NCI-H2227 (cell line): Measurements from ENCODE around the gene CHRNB1.

Source experiments
- DNase-seq: peaks from one replicate; lab custom pipeline; 2025; ENCODE audit not compliant: unreplicated experiment; lab: John Stamatoyannopoulos, UW

CHRNB1 gene

DNA sequence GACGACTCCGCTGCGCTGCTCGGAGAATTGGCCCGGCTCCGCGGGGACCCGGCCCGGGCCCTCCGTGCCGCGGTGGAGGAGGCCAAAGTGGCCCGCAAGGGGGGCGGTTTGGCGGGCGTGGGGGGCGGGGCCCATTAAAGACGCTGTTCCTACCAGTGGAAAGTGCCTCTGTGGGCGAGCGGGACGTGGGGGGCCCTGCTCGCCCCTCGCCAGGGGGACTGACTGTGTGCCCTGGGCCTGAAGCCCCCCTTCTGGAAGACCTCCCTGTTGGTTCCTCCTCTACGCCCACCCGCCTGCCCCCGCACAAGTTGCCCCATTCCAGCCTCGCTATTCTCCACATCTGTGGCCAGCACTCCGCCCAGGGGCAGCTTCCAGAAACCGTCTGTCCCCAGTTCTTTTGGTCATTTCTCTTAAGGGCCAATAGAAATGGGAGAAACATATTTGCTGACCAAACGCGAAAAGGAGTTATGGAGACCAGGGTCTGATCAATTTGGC lies 7.4 kb upstream of the CHRNB1 start:
- peak; percentile 44 for DNase-seq

GRCh38 chr17:7437950-7438614 lies 6.8 kb upstream of the CHRNB1 start:
- peak; percentile 72 for DNase-seq

- DNase-seq = no peak
Measured at GRCh38 chr17:7438656-7439460, 6.0 kb upstream of the CHRNB1 start.

DNA sequence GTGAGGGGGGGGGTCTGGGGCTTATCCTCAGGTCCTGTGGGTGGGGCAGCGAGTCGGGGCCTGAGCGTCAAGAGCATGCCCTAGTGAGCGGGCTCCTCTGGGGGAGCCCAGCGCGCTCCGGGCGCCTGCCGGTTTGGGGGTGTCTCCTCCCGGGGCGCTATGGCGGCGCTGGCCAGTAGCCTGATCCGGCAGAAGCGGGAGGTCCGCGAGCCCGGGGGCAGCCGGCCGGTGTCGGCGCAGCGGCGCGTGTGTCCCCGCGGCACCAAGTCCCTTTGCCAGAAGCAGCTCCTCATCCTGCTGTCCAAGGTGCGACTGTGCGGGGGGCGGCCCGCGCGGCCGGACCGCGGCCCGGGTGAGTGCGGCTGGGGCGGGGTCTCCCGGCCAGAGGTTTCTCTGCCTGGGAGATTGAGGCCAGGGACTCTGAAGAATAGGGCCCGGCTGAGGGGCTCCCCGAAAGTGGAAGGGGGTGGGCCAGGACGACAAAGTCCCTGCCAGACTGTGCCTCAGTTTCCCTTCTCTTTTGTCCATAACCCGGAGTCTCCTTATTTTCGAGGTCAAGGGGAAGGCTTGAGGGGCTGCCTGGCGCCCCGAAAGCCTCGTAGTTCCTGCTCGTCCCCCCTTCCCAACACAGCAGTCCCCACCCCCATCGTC lies 5.3 kb upstream of the CHRNB1 start, which contains the start of gene FGF11:
Gene FGF11 (plus strand): TSS at position 51 of the 651 bp plus-strand sequence. CDS start 109 bp downstream, at position 160.
- DNase-seq = no peak

GRCh38 chr17:7440113-7440833 lies 4.6 kb upstream of the CHRNB1 start:
- DNase-seq = peak; percentile 70

GRCh38 chr17:7440834-7441195 lies 4.0 kb upstream of the CHRNB1 start:
- peak; percentile 65 for DNase-seq

DNA sequence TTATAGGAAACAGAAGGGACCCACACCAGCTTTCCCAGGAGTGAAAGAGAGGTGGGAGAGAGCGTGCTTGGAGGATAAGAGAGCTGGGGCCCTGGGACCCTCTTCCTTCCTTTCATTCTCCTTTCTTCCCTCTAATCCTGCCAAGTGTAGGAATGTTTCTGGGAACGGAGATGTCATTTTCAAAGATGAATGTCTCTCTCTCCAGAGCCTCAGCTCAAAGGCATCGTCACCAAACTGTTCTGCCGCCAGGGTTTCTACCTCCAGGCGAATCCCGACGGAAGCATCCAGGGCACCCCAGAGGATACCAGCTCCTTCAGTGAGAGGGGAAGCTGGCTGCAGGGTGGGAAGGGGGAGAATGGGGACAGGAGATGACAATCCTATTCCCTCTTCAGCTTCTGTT lies 3.6 kb upstream of the CHRNB1 start:
- DNase-seq = no peak

- DNase-seq = no peak
Measured at GRCh38 chr17:7442142-7442541, 2.7 kb upstream of the CHRNB1 start.

DNA sequence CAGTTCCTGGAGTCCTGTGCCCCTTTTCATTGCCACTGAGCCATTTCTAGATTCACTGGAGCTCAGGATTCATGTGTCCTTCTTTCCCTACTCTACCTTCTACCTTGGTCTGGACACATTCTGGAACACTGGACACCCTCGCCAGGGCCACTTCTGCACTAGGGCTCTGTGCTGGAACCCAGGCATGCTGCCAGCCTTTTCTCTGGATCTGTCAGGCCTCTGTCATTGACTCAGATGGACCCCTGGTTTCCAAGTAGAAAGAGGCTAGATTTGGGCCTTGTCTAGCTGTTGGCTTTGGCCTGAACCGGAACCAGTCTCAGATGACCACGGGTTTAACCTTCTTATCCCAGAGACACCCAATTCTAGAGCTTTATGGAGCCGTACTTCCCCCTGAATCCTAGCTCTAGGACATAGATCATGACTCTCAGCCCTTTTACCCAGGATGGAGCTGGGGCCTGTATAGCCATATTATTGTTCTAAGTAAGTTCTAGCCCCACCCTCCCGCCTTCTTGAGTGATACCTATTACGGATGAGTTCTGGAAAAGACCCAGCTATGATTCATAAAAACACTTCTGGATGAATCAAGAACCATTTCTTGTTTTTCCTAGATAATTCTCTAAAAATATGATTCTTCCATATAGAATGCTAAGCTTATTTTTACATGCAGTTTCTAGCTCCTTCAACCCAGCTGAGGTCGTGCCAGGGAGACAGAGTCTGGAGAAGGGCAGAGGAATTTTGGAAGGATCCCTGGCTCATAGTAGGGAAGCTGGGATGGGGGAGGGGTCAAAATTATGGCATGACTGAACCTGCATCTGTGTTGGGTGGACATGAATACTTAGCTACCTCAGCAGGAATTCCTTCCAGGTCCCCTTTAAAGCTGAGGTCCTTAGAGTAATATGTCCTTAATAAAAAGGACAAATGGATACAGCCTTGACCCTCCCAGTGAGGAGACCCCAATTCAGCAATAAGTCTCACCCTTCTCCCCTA lies 1.1 kb upstream of the CHRNB1 start:
- DNase-seq = no peak

- peak; percentile 64 for DNase-seq
Measured at GRCh38 chr17:7445619-7445968, 733 bp downstream of the CHRNB1 start.

DNA sequence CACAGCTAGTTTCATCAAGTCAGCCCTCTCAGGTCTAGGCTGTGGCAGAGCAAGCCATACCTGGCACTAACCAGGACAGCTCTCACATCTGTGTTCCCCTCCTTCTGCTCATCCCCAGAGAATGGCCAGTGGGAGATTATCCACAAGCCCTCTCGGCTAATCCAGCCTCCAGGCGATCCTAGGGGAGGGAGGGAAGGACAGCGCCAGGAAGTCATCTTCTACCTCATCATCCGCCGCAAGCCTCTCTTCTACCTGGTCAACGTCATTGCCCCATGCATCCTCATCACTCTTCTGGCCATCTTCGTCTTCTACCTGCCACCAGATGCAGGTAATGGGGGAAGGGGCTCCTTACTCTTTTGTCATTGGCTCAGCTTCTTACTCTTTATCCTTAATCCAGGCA lies 3.6 kb downstream of the CHRNB1 start:
- no peak for DNase-seq

DNA sequence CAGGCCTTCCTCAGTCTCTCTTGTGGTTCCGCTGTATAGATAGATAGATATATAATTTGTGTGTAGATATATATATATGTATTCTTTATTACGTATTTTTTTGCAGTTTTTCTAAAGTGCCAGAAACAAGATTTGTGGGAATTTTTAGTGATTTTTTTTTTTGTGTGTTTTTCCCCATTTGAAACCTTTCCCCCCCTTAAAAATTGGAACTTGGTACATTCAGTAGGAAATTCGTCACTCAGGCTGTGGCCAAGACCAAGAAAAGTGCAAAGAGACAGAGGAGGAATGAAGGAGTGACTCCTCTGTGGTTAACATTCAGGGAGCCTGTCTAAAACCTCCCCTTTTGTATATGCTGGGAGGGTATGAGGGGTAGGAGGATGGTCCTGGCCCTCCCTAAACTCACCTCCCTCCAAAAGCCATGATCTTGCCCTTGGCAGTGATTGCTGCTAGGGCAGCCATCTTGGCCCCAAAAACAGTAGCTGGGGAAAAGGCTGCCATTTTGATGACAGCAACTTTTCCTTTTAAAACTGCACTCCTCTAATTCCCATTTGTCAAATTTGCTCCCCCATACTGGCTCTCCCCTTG lies 15.2 kb downstream of the CHRNB1 start:
- no peak for DNase-seq

DNA sequence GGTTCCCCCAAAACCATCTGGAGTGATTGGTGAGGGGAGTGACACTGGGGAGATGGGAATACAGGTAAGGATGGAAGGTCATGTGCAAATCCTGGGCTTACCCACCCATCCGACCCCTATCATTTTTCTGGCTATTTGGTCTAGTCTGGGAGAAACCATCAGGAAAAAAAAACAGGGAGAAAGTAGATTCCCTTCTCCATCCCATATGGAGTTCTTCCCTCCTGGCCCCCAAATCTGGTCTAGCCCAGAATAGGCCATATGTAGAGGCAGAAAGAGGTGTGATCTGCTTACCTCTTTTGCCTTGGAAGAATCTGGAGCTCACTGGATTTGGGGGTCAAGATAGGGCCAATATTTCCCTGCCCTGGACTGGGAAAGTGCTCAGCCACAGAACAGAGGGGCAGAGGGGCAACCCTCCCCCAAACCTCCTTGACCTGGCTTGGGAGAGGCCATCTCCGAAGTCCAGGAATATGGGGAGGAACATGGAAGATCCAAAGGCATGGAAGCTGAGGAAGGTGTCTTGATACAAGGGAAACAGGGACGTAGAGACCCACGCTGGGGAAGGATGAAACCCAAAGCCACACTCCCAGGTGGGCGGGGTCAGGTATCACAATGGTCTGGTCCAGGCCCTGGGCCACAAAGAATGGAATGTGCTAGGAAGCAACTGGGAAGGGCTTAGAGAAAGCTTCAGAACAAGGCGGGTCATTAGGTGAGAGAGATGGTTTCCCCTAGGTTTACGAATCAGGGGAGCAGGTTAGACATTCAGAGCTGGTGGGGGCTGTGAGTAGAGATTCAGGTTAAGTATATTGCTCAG lies 16.2 kb downstream of the CHRNB1 start:
- DNase-seq = no peak

GRCh38 chr17:7462474-7463371 lies 17.9 kb downstream of the CHRNB1 start:
- DNase-seq = no peak

GRCh38 chr17:7463372-7463846 lies 18.5 kb downstream of the CHRNB1 start:
- no peak for DNase-seq

- no peak for DNase-seq
Measured at GRCh38 chr17:7464081-7464480, 19.2 kb downstream of the CHRNB1 start.

- DNase-seq = no peak
Measured at GRCh38 chr17:7465597-7466275, 20.9 kb downstream of the CHRNB1 start.
